Lower leg skin (tissue), 3 donors: ENCODE data around the gene RAB3B.

Source experiments
- CTCF ChIP-seq, 3 donors: fragments of 450-650 bp; IDR thresholded peaks; one replicate each; pipeline ENCODE4 v1.5.1; 2016; ENCODE audit warnings: antibody characterized with exemption in 3 of 3, mild to moderate bottlenecking in 3 of 3, moderate library complexity in 2 of 3
- POLR2A ChIP-seq, 2 donors: fragments of 450-650 bp; IDR thresholded peaks; one replicate each; pipeline ENCODE4 v1.6.1; 2016 to 2017; ENCODE audit warnings: antibody characterized with exemption in 2 of 2, mild to moderate bottlenecking in 1 of 2, moderate library complexity in 1 of 2

GRCh38 chr1:52022133-52022532, 31.6 kb upstream of the RAB3B start:
- TF ChIP-seq CTCF (IDR thresholded peaks at IDR 0.05) (no peak), POLR2A (IDR thresholded peaks at IDR 0.05) (no peak)
